Fibroblast of the conjunctiva (primary cell): Measurements from ENCODE around the gene RYR3.
A peak's percentile ranks its signal among the peaks of the same experiment; 100 is the strongest.

Source experiments
- DNase-seq: peaks from one replicate; pipeline ENCODE4 v3.0.0-alpha.2; 2010; ENCODE audit warnings: low read depth

RYR3 gene

DNA sequence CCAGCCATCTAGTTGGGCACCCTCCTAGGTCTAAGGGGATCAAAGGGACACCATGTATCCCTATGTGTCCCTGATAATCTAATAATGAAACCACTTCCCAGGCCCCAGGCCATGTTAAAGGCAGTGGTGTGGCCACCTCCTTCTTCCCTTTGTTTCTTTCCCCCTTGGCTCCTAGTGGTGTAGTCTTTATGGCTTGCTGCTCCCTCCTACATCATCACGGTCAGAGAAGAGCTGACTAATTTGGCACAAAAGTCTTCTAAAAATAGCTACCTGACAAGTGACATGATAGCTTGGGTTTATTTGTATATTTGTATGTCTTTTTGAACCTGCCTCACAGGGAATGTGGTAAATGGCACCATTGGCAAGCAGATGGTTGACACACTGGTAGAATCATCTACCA, 526.5 kb downstream of the RYR3 start:
- DNase-seq = no peak

DNA sequence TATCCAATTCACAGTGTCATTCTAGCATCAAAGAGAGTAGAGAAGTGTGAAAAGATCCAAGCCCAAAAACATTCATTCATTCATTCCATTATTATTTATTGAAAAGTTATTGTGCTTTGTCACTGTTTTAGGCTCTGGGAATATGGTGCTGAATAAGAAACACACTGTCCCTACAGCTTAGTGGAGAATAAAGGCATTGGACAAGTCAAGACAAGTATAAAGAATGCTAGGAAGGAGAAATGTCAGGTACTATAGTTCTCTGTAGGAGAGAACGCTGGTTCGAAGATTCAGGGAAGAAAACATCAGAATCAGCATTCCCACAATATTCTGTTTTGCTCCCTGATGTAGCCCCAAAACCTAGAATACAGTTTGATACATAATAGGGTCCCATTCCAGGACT, 528.8 kb downstream of the RYR3 start:
- DNase-seq = no peak

GRCh38 chr15:33840615-33841014, 529.8 kb downstream of the RYR3 start:
- DNase-seq = no peak

DNA sequence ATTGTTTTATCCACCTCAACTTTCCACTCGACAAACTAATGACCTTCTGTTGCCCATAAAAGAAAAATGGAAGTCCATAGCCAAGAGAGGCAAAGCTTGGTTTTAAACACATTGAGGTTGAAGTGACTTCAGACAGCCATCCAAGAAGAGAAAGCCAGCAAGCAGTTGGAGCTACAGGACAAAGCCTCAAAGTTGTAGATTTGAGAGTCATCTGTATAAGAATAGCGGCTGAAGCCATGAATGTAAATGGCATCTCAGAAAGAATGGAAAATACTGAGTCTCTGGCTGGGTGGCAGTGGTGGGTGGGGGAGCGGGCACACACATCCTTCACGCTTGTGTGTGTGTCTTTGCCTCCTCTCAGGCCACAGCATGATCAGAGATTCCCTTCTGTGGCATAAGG, 533.4 kb downstream of the RYR3 start:
- no peak for DNase-seq

GRCh38 chr15:33844597-33844996, 533.8 kb downstream of the RYR3 start:
- no peak for DNase-seq

- DNase-seq = no peak
Observed at GRCh38 chr15:33846142-33846541, 535.4 kb downstream of the RYR3 start.

GRCh38 chr15:33846862-33847261, 536.1 kb downstream of the RYR3 start:
- no peak for DNase-seq

GRCh38 chr15:33848011-33848410, 537.2 kb downstream of the RYR3 start:
- DNase-seq = no peak

- DNase-seq = no peak
Observed at GRCh38 chr15:33851079-33851478, 540.3 kb downstream of the RYR3 start.

DNA sequence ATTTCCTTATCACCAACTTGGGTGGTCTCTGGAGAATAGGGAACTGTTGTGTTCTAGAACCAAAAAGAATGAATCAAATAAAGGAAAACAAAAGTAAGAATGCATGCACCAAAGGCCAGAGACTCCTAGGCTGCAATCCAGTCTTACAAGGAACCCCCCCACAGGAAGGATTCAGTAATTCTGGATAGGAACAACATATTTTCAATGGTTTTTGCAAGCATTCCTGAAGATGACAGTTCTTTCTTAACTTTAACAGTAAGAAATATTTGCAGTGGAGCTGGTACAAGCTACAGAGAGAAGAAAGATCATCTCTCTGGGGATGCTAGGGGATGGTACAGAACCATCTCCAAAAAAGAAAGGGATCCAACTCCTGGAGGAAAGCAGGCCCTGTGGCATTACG, 541.3 kb downstream of the RYR3 start:
- DNase-seq = no peak

GRCh38 chr15:33852570-33852969, 541.8 kb downstream of the RYR3 start:
- no peak for DNase-seq

DNA sequence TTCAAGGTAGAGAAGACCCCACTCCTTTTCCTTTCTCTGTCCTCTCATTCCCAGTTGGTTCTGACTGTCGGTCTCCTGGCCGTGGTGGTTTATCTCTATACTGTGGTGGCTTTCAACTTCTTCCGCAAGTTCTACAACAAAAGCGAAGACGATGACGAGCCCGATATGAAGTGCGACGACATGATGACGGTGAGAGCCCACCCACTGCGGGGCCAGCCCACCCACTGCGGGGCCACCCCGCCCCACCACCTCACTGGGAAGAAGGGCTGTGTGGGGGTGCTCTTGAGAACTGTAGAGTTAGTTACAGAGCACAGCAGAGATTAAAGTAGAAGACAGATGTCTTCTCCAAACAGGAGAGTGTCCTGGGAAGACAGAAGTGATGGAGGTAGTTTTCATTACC, 547.0 kb downstream of the RYR3 start:
- no peak for DNase-seq

GRCh38 chr15:33858836-33859235, 548.1 kb downstream of the RYR3 start:
- DNase-seq = no peak

- DNase-seq = no peak
Observed at GRCh38 chr15:33859992-33860545, 549.3 kb downstream of the RYR3 start.

- peak; percentile 17 for DNase-seq
Observed at GRCh38 chr15:33860754-33861153, 550.0 kb downstream of the RYR3 start.

DNA sequence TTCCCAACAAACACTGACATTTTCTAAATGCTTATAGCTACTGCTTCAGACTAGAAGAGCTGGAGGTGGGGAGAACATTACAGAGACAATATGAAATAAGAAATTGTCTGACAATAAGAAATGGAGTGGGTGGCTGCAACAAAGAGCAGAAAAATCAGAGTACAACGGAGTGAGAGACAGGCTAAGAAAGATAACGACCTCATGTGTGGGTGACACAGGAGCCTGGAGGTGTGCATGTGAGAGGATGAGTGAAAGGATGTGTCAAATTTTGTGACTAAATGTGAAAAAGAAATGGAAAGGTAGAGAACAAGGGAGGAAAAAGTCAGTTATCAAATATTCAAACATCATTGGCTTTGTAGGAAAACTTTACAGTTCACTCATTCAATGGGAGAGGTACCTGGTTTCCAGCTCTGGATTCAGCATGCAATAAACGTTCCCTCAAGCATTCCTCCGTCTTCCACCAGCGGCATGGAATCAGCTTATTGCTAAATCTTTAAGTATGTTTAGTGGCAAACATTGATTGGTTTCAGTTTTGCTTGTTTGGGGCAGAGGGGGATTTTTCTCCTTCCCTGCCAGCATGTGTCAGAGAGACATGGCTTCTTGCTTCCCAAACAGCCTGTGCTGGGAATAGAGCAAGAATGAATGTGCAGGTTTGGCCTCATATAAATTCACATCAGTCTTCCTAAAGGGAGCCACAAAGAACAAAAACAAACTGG, 553.8 kb downstream of the RYR3 start:
- DNase-seq = no peak

GRCh38 chr15:33865416-33865815, 554.6 kb downstream of the RYR3 start:
- DNase-seq = no peak

DNA sequence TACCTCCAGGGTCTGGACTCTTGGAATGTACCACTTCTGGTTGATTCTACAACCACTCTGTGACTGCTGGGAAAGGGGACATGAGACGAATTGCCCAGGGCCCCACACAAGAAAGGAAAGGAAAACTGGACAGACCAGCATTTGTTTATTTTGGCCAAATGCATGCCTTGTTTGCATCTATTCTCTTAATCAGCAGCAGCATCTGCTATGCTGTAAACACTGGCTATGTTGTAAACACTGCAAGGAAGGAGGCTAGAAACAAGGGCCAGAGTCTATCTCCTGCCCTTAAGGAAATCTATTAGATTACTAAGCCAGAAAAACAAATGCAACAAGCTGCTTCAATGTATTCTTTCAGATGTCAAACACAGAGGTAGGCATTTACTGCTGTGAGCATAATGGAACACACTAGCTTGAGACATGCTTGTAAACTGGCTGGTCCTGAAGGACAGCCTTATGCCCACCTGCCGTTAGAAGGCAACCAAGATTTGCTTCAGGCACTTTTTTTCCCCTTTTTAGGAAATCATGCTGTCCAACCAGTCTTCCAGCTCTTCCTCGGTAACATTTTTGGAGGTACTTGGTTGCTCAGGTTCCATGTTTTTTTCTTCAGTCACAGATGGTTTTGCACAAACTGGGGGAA, 555.5 kb downstream of the RYR3 start:
- DNase-seq = no peak

GRCh38 chr15:33871980-33872379, 561.2 kb downstream of the RYR3 start:
- no peak for DNase-seq

GRCh38 chr15:33872416-33873106, 561.8 kb downstream of the RYR3 start:
- no peak for DNase-seq

DNA sequence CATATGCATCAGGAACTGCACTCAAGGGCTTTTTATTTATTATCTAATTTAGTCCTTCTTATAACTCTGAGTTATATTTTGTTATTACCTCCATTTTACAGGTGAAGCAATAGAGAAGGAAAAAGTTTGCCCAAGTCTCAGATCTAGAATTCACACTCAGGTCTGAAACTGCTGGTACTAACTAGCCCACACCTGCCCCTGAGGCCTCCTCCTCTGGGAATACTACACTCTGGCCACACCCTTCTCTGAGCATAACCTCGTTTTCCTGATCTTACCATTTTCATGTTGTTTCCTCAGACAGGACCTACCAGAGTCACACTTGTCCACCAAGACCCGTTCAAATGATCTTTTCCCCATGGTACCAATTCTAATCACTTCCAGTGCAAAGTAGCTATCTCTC, 563.4 kb downstream of the RYR3 start:
- DNase-seq = no peak

DNA sequence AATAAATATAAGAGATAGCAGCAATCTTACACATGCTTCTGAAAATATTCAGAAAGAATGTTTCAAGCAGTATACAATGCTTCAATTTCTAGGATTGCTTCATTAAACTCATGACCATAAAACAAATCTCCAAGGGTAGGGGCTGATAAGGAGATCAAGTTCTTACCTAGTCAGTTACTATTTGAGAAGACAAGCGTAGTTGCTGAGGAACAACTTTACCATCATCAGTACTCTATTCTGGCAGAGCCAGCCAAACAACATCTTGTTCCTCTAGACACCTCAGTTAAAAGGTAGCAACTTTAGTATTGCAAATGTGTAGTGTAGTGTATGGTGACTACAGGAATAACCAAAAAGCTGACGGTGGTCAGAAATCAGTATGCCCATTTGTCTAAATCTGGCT, 572.2 kb downstream of the RYR3 start:
- no peak for DNase-seq

DNA sequence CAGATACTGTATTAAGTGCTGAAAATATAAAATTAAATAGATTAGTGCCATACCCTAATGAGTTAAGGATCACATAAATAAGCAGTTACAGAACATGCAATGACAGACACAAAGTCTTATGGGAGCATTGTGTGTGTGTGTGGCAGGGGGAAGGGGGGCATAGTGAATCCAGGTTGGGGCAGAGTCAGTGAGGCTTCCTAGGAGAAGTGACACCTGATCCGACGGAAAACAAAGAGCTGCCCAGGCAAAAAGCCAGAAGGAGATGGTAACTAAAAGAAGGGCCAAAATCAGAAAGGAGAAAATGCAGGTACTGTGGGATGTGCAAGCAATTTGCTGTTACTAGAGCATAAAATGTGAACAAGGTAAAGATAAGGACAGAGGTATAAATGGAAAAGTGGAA, 577.4 kb downstream of the RYR3 start:
- DNase-seq = no peak
